Caki2 (cell line): ENCODE measurements around the gene ARHGDIB. TPM values are rescaled to one million over a fixed set of nuclear protein-coding genes. Genes with fewer than 3 reads are reported as not detected.

Source experiments
- DNase-seq: peaks from one replicate; pipeline ENCODE4 v3.0.0-alpha.2; 2015; ENCODE audit warnings: low read depth
- in situ Hi-C: cut with HindIII; loops from 2 replicates; pipeline ENCODE4 v1.10.0; 2016; ENCODE audit warnings: low sequenced_read_pairs, low pct_unique_long_range_greater_than_20kb, mixed read lengths
- total RNA-seq: library from RNA; depleted of rRNA; stranded (reverse); fragments of >200 nt; shearing (Covaris generic); gene quantifications from 2 replicates; pipeline ENCODE4 v1.2.3, GENCODE V29; 2014; ENCODE audit warnings: low replicate concordance

ARHGDIB gene
- total RNA-seq, 1 experiment from 2014 or later, result 11.8 TPM

- no peak for DNase-seq
- in situ Hi-C loops, result no loop called here
Observed at GRCh38 chr12:14988035-14988434, 26.6 kb upstream of the ARHGDIB start.

GRCh38 chr12:14986449-14986848 is 25.0 kb upstream of the ARHGDIB start:
- in situ Hi-C loops, result no loop called here

GRCh38 chr12:14984766-14985285 is 23.4 kb upstream of the ARHGDIB start:
- DNase-seq, result no peak
- in situ Hi-C loops, result no loop called here

More at GRCh38 chr12:14986449-14986848, 25.0 kb upstream of the ARHGDIB start:
- DNase-seq, result no peak

GRCh38 chr12:14984036-14984435 is 22.6 kb upstream of the ARHGDIB start:
- in situ Hi-C loops, result no loop called here

GRCh38 chr12:14982991-14983390 is 21.6 kb upstream of the ARHGDIB start:
- in situ Hi-C loops, result no loop called here
- DNase-seq, result no peak

More at GRCh38 chr12:14984036-14984435, 22.6 kb upstream of the ARHGDIB start:
- no peak for DNase-seq

- DNase-seq, result no peak
- in situ Hi-C loops, result no loop called here
Observed at GRCh38 chr12:14982562-14982961, 21.2 kb upstream of the ARHGDIB start.

- DNase-seq, result no peak
- in situ Hi-C loops, result no loop called here
Observed at GRCh38 chr12:14981049-14981448, 19.6 kb upstream of the ARHGDIB start.

- DNase-seq, result no peak
- in situ Hi-C loops, result no loop called here
Observed at GRCh38 chr12:14979468-14979867, 18.1 kb upstream of the ARHGDIB start.

GRCh38 chr12:14976658-14977057 is 15.3 kb upstream of the ARHGDIB start:
- DNase-seq, result no peak
- in situ Hi-C loops, result no loop called here

- in situ Hi-C loops, result no loop called here
- no peak for DNase-seq
Observed at GRCh38 chr12:14975457-14975856, 14.1 kb upstream of the ARHGDIB start.

- no peak for DNase-seq
- in situ Hi-C loops, result no loop called here
Observed at GRCh38 chr12:14974633-14975032, 13.2 kb upstream of the ARHGDIB start.

GRCh38 chr12:14972816-14973215 is 11.4 kb upstream of the ARHGDIB start, which contains the start of gene PDE6H:
PDE6H (plus strand) TSS chr12:14973042; CDS start chr12:14978013, 4,971 bp downstream.
- DNase-seq, result no peak
- in situ Hi-C loops, result no loop called here

GRCh38 chr12:14970473-14970872 is 9.1 kb upstream of the ARHGDIB start:
- in situ Hi-C loops, result no loop called here

GRCh38 chr12:14968478-14968877 is 7.1 kb upstream of the ARHGDIB start:
- no peak for DNase-seq
- in situ Hi-C loops, result no loop called here

More at GRCh38 chr12:14970473-14970872, 9.1 kb upstream of the ARHGDIB start:
- no peak for DNase-seq

- in situ Hi-C loops, result no loop called here
- no peak for DNase-seq
Observed at GRCh38 chr12:14965221-14965620, 3.8 kb upstream of the ARHGDIB start.

GRCh38 chr12:14964406-14964805 is 3.0 kb upstream of the ARHGDIB start:
- in situ Hi-C loops, result no loop called here
- no peak for DNase-seq

- no peak for DNase-seq
Observed at GRCh38 chr12:14963520-14963919, 2.1 kb upstream of the ARHGDIB start.

GRCh38 chr12:14962797-14963196 is 1.4 kb upstream of the ARHGDIB start:
- in situ Hi-C loops, result no loop called here
- DNase-seq, result no peak

More at GRCh38 chr12:14963520-14963919, 2.1 kb upstream of the ARHGDIB start:
- in situ Hi-C loops, result no loop called here

- in situ Hi-C loops, result no loop called here
- DNase-seq, result no peak
Observed at GRCh38 chr12:14962153-14962539, 745 bp upstream of the ARHGDIB start.
